Measurements from ENCODE around the gene ROGDI. TPM values are rescaled to one million over a fixed set of nuclear protein-coding genes. Genes with fewer than 3 reads are reported as not detected.

The ROGDI gene
- total and polyA plus RNA-seq, 9 of the 15 experiments (the other 6 are each of a cell fraction or from before 2014, with no cell fraction given), result 0.97 to 37.3 (median 16.5) TPM

GRCh38 chr16:4847774-4848587 lies 45.5 kb upstream of the ROGDI start (continued):
- TF ChIP-seq, protein P1, sequence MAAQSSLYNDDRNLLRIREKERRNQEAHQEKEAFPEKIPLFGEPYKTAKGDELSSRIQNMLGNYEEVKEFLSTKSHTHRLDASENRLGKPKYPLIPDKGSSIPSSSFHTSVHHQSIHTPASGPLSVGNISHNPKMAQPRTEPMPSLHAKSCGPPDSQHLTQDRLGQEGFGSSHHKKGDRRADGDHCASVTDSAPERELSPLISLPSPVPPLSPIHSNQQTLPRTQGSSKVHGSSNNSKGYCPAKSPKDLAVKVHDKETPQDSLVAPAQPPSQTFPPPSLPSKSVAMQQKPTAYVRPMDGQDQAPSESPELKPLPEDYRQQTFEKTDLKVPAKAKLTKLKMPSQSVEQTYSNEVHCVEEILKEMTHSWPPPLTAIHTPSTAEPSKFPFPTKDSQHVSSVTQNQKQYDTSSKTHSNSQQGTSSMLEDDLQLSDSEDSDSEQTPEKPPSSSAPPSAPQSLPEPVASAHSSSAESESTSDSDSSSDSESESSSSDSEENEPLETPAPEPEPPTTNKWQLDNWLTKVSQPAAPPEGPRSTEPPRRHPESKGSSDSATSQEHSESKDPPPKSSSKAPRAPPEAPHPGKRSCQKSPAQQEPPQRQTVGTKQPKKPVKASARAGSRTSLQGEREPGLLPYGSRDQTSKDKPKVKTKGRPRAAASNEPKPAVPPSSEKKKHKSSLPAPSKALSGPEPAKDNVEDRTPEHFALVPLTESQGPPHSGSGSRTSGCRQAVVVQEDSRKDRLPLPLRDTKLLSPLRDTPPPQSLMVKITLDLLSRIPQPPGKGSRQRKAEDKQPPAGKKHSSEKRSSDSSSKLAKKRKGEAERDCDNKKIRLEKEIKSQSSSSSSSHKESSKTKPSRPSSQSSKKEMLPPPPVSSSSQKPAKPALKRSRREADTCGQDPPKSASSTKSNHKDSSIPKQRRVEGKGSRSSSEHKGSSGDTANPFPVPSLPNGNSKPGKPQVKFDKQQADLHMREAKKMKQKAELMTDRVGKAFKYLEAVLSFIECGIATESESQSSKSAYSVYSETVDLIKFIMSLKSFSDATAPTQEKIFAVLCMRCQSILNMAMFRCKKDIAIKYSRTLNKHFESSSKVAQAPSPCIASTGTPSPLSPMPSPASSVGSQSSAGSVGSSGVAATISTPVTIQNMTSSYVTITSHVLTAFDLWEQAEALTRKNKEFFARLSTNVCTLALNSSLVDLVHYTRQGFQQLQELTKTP (IDR thresholded peaks at IDR 0.05; ENCODE audit: low read depth in 1 of 2, partially characterized antibody in 2 of 2), result no peak
- no peak for TF ChIP-seq POLR2AphosphoS5 (IDR thresholded peaks at IDR 0.05; ENCODE audit: control insufficient read depth, insufficient read depth, low read depth, low read length)
- TF ChIP-seq ZNF347 (CRISPR knock-in tag; IDR thresholded peaks at IDR 0.05; ENCODE audit: low read depth), result no peak
- TF ChIP-seq NR2C2 (CRISPR knock-in tag; IDR thresholded peaks at IDR 0.05), result 0 out of 2 replicates have a peak, but pooled peaks have one; percentile 49
- TF ChIP-seq NR2C2 (tag; IDR thresholded peaks at IDR 0.05), result no peak; the same call in 1 of the 2 replicates
- TF ChIP-seq STAT5B (CRISPR knock-in tag; IDR thresholded peaks at IDR 0.05), result no peak

All from K562 (cell line).